AG04450 (cell line): ENCODE measurements around the gene RHBDF1. TPM values are rescaled to one million over a fixed set of nuclear protein-coding genes. Genes with fewer than 3 reads are reported as not detected.

Source experiments
- CTCF ChIA-PET: fragments of 300-600, 350-600 bp; formaldehyde crosslinking; extraction: SDS; loops from one replicate; lab custom pipeline; 2022; ENCODE audit warnings: antibody characterized with exemption, inconsistent platforms; lab: Charles Lee
- POLR2A ChIA-PET: fragments of 350-600 bp; formaldehyde crosslinking; extraction: SDS; loops from one replicate; lab custom pipeline; 2021; ENCODE audit warnings: antibody characterized with exemption, inconsistent platforms; lab: Yijun Ruan, JAX
- DNase-seq: peaks from one replicate; pipeline ENCODE4 v3.0.0-alpha.2; 2011; ENCODE audit warnings: low read depth, low spot score
- H3K27ac ChIP-seq: one replicate; pipeline ENCODE4 v1.5.1; 2012; ENCODE audit warnings: low read depth, low read length, control low read depth
- H3K27me3 ChIP-seq: one replicate; pipeline ENCODE4 v1.6.0; 2012; ENCODE audit warnings: low read length; ENCODE audit not compliant: control insufficient read depth, insufficient read depth
- H3K4me3 ChIP-seq: 2 replicates; pipeline ENCODE4 v1.5.1; 2011; ENCODE audit warnings: mild to moderate bottlenecking, low read depth, low read length, control low read depth
- H3K9me3 ChIP-seq: 2 replicates; pipeline ENCODE4 v1.5.1; 2012; ENCODE audit warnings: low read length; ENCODE audit not compliant: control insufficient read depth, insufficient read depth
- CTCF ChIP-seq: IDR thresholded peaks from 2 replicates; pipeline ENCODE4 v1.5.1; 2011; ENCODE audit warnings: low read depth, low read length, control low read depth, inconsistent platforms
- polyA plus RNA-seq: library from polyadenylated mRNA; depleted of rRNA; stranded (reverse); fragments of >200 nt; gene quantifications from 2 replicates; pipeline ENCODE4 v1.2.3, GENCODE V29; 2011

Gene RHBDF1
- polyA plus RNA-seq, 1 experiment, result 50.2 TPM

- CTCF ChIA-PET, result interaction anchor here (1.2 to 2.9 kb wide), 2 partner anchors 11 to 20 kb away, joined by 9 to 11 read pairs; no protein-coding TSS in a partner anchor
- POLR2A ChIA-PET, result interaction anchor here (1.0 kb wide), 1 partner anchor 11 kb away, joined by 3 read pairs; no protein-coding TSS in a partner anchor
- DNase-seq, result no peak
- no peaks in the 10 kb centered on the region for H3K27me3 ChIP-seq
- H3K4me3 ChIP-seq, result peak overlapping the region; percentile 76
- no peak for TF ChIP-seq CTCF
- H3K9me3 ChIP-seq, result no peaks in the 10 kb centered on the region; the same call in 1 of the 2 replicates
- peak overlapping the region; percentile 98 for H3K27ac ChIP-seq
Observed at GRCh38 chr16:76535-77272, 4.3 kb upstream of the RHBDF1 start.

- DNase-seq, result no peak
- no peaks in the 10 kb centered on the region; the same call in 1 of the 2 replicates for H3K9me3 ChIP-seq
- POLR2A ChIA-PET, result interaction anchor here (1.2 to 1.5 kb wide), 2 partner anchors 9 to 10 kb away, joined by 3 to 8 read pairs; no protein-coding TSS in a partner anchor
- peak; percentile 53 for TF ChIP-seq CTCF
- H3K27ac ChIP-seq, result peak overlapping the region; percentile 98
- H3K27me3 ChIP-seq, result no peaks in the 10 kb centered on the region
- H3K4me3 ChIP-seq, result peak overlapping the region; percentile 25; the same call in 1 of the 2 replicates
- CTCF ChIA-PET, result interaction anchor here (1.4 to 1.6 kb wide), 2 partner anchors 21 to 31 kb away, joined by 5 to 7 read pairs; no protein-coding TSS in a partner anchor
Observed at GRCh38 chr16:75580-76501, 3.4 kb upstream of the RHBDF1 start.

- Histone ChIP-seq H3K9me3 (no peaks in the 10 kb centered on the region; the same call in 1 of the 2 replicates), H3K27me3 (no peaks in the 10 kb centered on the region), H3K27ac (peak overlapping the region; percentile 98), H3K4me3 (no peak overlapping the region)
- CTCF ChIA-PET, result interaction anchor here (0.9 to 1.6 kb wide), 3 partner anchors 9 to 32 kb away, joined by 3 to 7 read pairs (median 5); no protein-coding TSS in a partner anchor
- TF ChIP-seq CTCF, result no peak
- no peak for DNase-seq
- POLR2A ChIA-PET, result interaction anchor here (1.1 to 1.5 kb wide), 3 partner anchors 9 to 13 kb away, joined by 3 to 8 read pairs (median 5); no protein-coding TSS in a partner anchor
Observed at GRCh38 chr16:74747-75334, 2.4 kb upstream of the RHBDF1 start.

GRCh38 chr16:74051-74746 lies 1.8 kb upstream of the RHBDF1 start:
- Histone ChIP-seq H3K9me3 (no peaks in the 10 kb centered on the region; the same call in 1 of the 2 replicates), H3K4me3 (no peak overlapping the region), H3K27ac (no peak overlapping the region), H3K27me3 (no peaks in the 10 kb centered on the region)
- TF ChIP-seq CTCF, result no peak
- CTCF ChIA-PET, result interaction anchor here (0.9 to 12.2 kb wide), 4 partner anchors 8 to 33 kb away, joined by 3 to 242 read pairs (median 6); no protein-coding TSS in a partner anchor
- DNase-seq, result no peak
- POLR2A ChIA-PET, result interaction anchor here (0.6 to 1.1 kb wide), 2 partner anchors 10 to 13 kb away, joined by 3 to 5 read pairs; no protein-coding TSS in a partner anchor
